GM19025 (cell line): ENCODE measurements around the gene FDXR.
A peak's percentile ranks its signal among the peaks of the same experiment; 100 is the strongest.
"Not testable (repeated sequence)": the region's sequence is repeated elsewhere in the genome, so short reads cannot be mapped to it uniquely, and the experiment has no call there.

Experiments
- ATAC-seq: cut with Tn5 transposase; IDR thresholded peaks from one replicate; pipeline ENCODE4 v1.9.1; 2021; ENCODE audit warnings: mild to moderate bottlenecking, low read depth, moderate library complexity; ENCODE audit not compliant: unreplicated experiment

The FDXR gene

GRCh38 chr17:74872313-74873036 is at the start of gene FDXR:
TSS of gene FDXR (minus strand) at chr17:74872994. CDS start at chr17:74872944, 50 bp downstream.
- ATAC-seq: peak; percentile 20

- ATAC-seq: no peak
Observed at GRCh38 chr17:74922172-74922571, 49.4 kb upstream of the FDXR start.

GRCh38 chr17:74921769-74922168 is 49.0 kb upstream of the FDXR start:
- ATAC-seq: no peak

- no peak for ATAC-seq
Observed at GRCh38 chr17:74921026-74921681, 48.4 kb upstream of the FDXR start.

- no peak for ATAC-seq
Observed at GRCh38 chr17:74920642-74921025, 47.8 kb upstream of the FDXR start.

GRCh38 chr17:74920306-74920620 is 47.5 kb upstream of the FDXR start:
- no peak for ATAC-seq

GRCh38 chr17:74919440-74920305 is 46.9 kb upstream of the FDXR start:
- no peak for ATAC-seq

- no peak for ATAC-seq
Observed at GRCh38 chr17:74918906-74919305, 46.1 kb upstream of the FDXR start.

GRCh38 chr17:74917430-74917829 is 44.6 kb upstream of the FDXR start:
- ATAC-seq: no peak

- ATAC-seq: no peak
Observed at GRCh38 chr17:74916851-74917199, 44.0 kb upstream of the FDXR start.

GRCh38 chr17:74916136-74916850 is 43.5 kb upstream of the FDXR start:
- no peak for ATAC-seq

- ATAC-seq: not testable (repeated sequence)
Observed at GRCh38 chr17:74911423-74911822, 38.6 kb upstream of the FDXR start.

- ATAC-seq: not testable (repeated sequence)
Observed at GRCh38 chr17:74909097-74909496, 36.3 kb upstream of the FDXR start.

GRCh38 chr17:74907012-74907411 is 34.2 kb upstream of the FDXR start:
- ATAC-seq: no peak

GRCh38 chr17:74906214-74906793 is 33.5 kb upstream of the FDXR start:
- ATAC-seq: not testable (repeated sequence)

- no peak for ATAC-seq
Observed at GRCh38 chr17:74904687-74905409, 32.1 kb upstream of the FDXR start.

GRCh38 chr17:74903671-74904070 is 30.9 kb upstream of the FDXR start:
- no peak for ATAC-seq

- no peak for ATAC-seq
Observed at GRCh38 chr17:74903034-74903433, 30.2 kb upstream of the FDXR start.

- ATAC-seq: no peak
Observed at GRCh38 chr17:74901353-74902135, 28.8 kb upstream of the FDXR start.
